HuH-7 (cell line): Measurements from ENCODE around the gene CEP41.

Source experiments
- DNase-seq: peaks from one replicate; pipeline ENCODE4 v3.0.0; 2011; ENCODE audit warnings: low spot score

The CEP41 gene

GRCh38 chr7:130418306-130418705 is 22.5 kb downstream of the CEP41 start:
- DNase-seq = no peak

GRCh38 chr7:130417213-130417612 is 23.6 kb downstream of the CEP41 start:
- DNase-seq = no peak

- no peak for DNase-seq
Measured at GRCh38 chr7:130415006-130415405, 25.8 kb downstream of the CEP41 start.

- DNase-seq = no peak
Measured at GRCh38 chr7:130413201-130413600, 27.6 kb downstream of the CEP41 start.

- no peak for DNase-seq
Measured at GRCh38 chr7:130410868-130411541, 29.8 kb downstream of the CEP41 start.

- no peak for DNase-seq
Measured at GRCh38 chr7:130409712-130410072, 31.1 kb downstream of the CEP41 start.

- no peak for DNase-seq
Measured at GRCh38 chr7:130409067-130409711, 31.6 kb downstream of the CEP41 start.

GRCh38 chr7:130405003-130405402 is 35.8 kb downstream of the CEP41 start:
- no peak for DNase-seq

- DNase-seq = no peak
Measured at GRCh38 chr7:130401578-130401977, 39.2 kb downstream of the CEP41 start.

- DNase-seq = no peak
Measured at GRCh38 chr7:130401101-130401500, 39.7 kb downstream of the CEP41 start.

- no peak for DNase-seq
Measured at GRCh38 chr7:130400120-130400572, 40.7 kb downstream of the CEP41 start.

GRCh38 chr7:130398526-130399090 is 42.2 kb downstream of the CEP41 start:
- DNase-seq = no peak

- DNase-seq = no peak
Measured at GRCh38 chr7:130397758-130398073, 43.1 kb downstream of the CEP41 start.

- DNase-seq = no peak
Measured at GRCh38 chr7:130397051-130397757, 43.6 kb downstream of the CEP41 start.

- no peak for DNase-seq
Measured at GRCh38 chr7:130396109-130396508, 44.7 kb downstream of the CEP41 start.

- DNase-seq = no peak
Measured at GRCh38 chr7:130395421-130395820, 45.4 kb downstream of the CEP41 start.

- no peak for DNase-seq
Measured at GRCh38 chr7:130394421-130395195, 46.2 kb downstream of the CEP41 start.

- DNase-seq = no peak
Measured at GRCh38 chr7:130393841-130394411, 46.9 kb downstream of the CEP41 start.

- DNase-seq = no peak
Measured at GRCh38 chr7:130393101-130393561, 47.7 kb downstream of the CEP41 start.

GRCh38 chr7:130390486-130390885 is 50.3 kb downstream of the CEP41 start:
- DNase-seq = no peak

- DNase-seq = no peak
Measured at GRCh38 chr7:130388671-130389070, 52.1 kb downstream of the CEP41 start.
